CD4-positive, alpha-beta memory T cell (primary cell): Measurements from ENCODE around the gene TAF12. TPM values are rescaled to one million over a fixed set of nuclear protein-coding genes. Genes with fewer than 3 reads are reported as not detected.

ENCODE experiments used
- CTCF ChIA-PET: fragments of 350-600 bp; sonication (Branson Sonifier 250); formaldehyde crosslinking; loops from one replicate; lab custom pipeline; 2021; ENCODE audit warnings: inconsistent platforms; ENCODE audit not compliant: partially characterized antibody; lab: Charles Lee
- POLR2A ChIA-PET: fragments of 350-600 bp; sonication (Branson Sonifier 250); formaldehyde crosslinking; loops from one replicate; lab custom pipeline; 2021; ENCODE audit not compliant: partially characterized antibody; lab: Charles Lee
- DNase-seq, 5 donors: peaks; one replicate each; pipeline versions ENCODE4 v3.0.0 to v3.0.0-alpha.2; 2020 to 2022; ENCODE audit warnings: mixed read lengths in 1 of 5
- H3K27ac ChIP-seq: one replicate; pipeline ENCODE4 v1.7.0; 2013; ENCODE audit warnings: low read depth, low read length
- H3K27me3 ChIP-seq: 2 replicates; pipeline ENCODE4 v1.7.0; 2013; ENCODE audit warnings: mild to moderate bottlenecking, low read length, moderate library complexity; ENCODE audit not compliant: insufficient read depth
- H3K36me3 ChIP-seq: 2 replicates; pipeline ENCODE4 v1.7.0; 2013; ENCODE audit warnings: mild to moderate bottlenecking, low read length, moderate library complexity; ENCODE audit not compliant: insufficient read depth
- H3K4me1 ChIP-seq: 2 replicates; pipeline ENCODE4 v1.7.0; 2013; ENCODE audit warnings: mild to moderate bottlenecking, low read length, moderate library complexity; ENCODE audit not compliant: insufficient read depth
- H3K4me3 ChIP-seq, 2 donors: one replicate each; pipeline ENCODE4 v1.7.0; 2013; ENCODE audit warnings: low read length in 2 of 2, mild to moderate bottlenecking in 1 of 2
- H3K9me3 ChIP-seq, 2 donors: one replicate each; pipeline ENCODE4 v1.7.0; 2013; ENCODE audit warnings: low read length in 2 of 2, control low read depth in 1 of 2; ENCODE audit not compliant: control insufficient read depth in 1 of 2
- H3K27ac Mint-ChIP-seq, 7 donors: one replicate each; pipeline ENCODE4 v1.8.0; 2020 to 2021; ENCODE audit warnings: mixed read lengths in 7 of 7, mild to moderate bottlenecking in 6 of 7, inconsistent platforms in 3 of 7, moderate library complexity in 3 of 7
- H3K27me3 Mint-ChIP-seq, 2 donors: one replicate each; pipeline ENCODE4 v1.8.0; 2020 to 2021; ENCODE audit warnings: mixed read lengths in 2 of 2
- H3K36me3 Mint-ChIP-seq, 2 donors: one replicate each; pipeline ENCODE4 v1.8.0; 2020 to 2021; ENCODE audit warnings: mixed read lengths in 2 of 2, inconsistent platforms in 1 of 2, mild to moderate bottlenecking in 1 of 2
- H3K4me1 Mint-ChIP-seq, 4 donors: one replicate each; pipeline ENCODE4 v1.8.0; 2020 to 2021; ENCODE audit warnings: mixed read lengths in 4 of 4, mild to moderate bottlenecking in 1 of 4
- H3K4me3 Mint-ChIP-seq, 8 donors: one replicate each; pipeline ENCODE4 v1.8.0; 2020 to 2021; ENCODE audit warnings: mixed read lengths in 8 of 8, mild to moderate bottlenecking in 7 of 8, moderate library complexity in 6 of 8, inconsistent platforms in 3 of 8
- H3K9me3 Mint-ChIP-seq, 8 donors: one replicate each; pipeline ENCODE4 v1.8.0; 2020 to 2021; ENCODE audit warnings: mixed read lengths in 8 of 8, mild to moderate bottlenecking in 5 of 8, inconsistent platforms in 3 of 8, moderate library complexity in 1 of 8
- intact Hi-C: fragments of 100-400 bp; cut with micrococcal nuclease; formaldehyde crosslinking; loops from one replicate; pipeline ENCODE4 v1.15.1; 2023
- polyA plus RNA-seq, 2 donors: library from polyadenylated mRNA; unstranded; fragments of 300-500 nt; fragmentation: Illumina TruSeq; gene quantifications; one replicate each; pipeline ENCODE4 v1.2.3, GENCODE V29; 2021
- total RNA-seq, 2 experiments: library from RNA; stranded (reverse); gene quantifications; one replicate each; pipeline ENCODE4 v1.2.3, GENCODE V29; 2021

TAF12 gene
- total and polyA plus RNA-seq, 4 experiments from 2014 or later: 23.5 to 53.4 (median 38.7) TPM

GRCh38 chr1:28671254-28671780 is 28.4 kb upstream of the TAF12 start:
- no peaks in the 10 kb centered on the region for H3K9me3 ChIP-seq
- no peak for DNase-seq
- POLR2A ChIA-PET: interaction anchor here (0.9 to 7.8 kb wide), 5 partner anchors 23 to 510 kb away, joined by 3 to 202 read pairs (median 95); partner anchors contain the start of genes RNU11, SRSF4, TAF12 and YTHDF2
- peaks cover 21% of the 10 kb centered on the region for H3K4me1 ChIP-seq
- intact Hi-C loops: no loop called here
- no peak overlapping the region for H3K27ac ChIP-seq
- no peaks in the 10 kb centered on the region for H3K27me3 ChIP-seq
- Mint-ChIP-seq H3K9me3 (no peaks in the 10 kb centered on the region), H3K27me3 (no peaks in the 10 kb centered on the region), H3K27ac (peak overlapping the region in 1 of 7 donors; percentile 97), H3K4me1 (peaks cover 13 to 22% (median 17%) of the 10 kb centered on the region in 4 donors), H3K36me3 (peaks cover 0 to 12% of the 10 kb centered on the region in 2 donors), H3K4me3 (no peak overlapping the region)
- H3K36me3 ChIP-seq: no peaks in the 10 kb centered on the region
- H3K4me3 ChIP-seq: no peak overlapping the region
- CTCF ChIA-PET: interaction anchor here (0.9 to 2.2 kb wide), 2 partner anchors 65 to 88 kb away, joined by 4 to 11 read pairs; partner anchors contain the start of gene YTHDF2

GRCh38 chr1:28668956-28669723 is 26.3 kb upstream of the TAF12 start:
- Mint-ChIP-seq H3K9me3 (no peaks in the 10 kb centered on the region), H3K4me1 (peaks cover 13 to 26% (median 17%) of the 10 kb centered on the region in 4 donors), H3K4me3 (peak overlapping the region; percentile 92 to 97 (median 93)), H3K36me3 (peaks cover 0 to 8% of the 10 kb centered on the region in 2 donors), H3K27ac (peak overlapping the region; percentile 96 to 100 (median 98)), H3K27me3 (no peaks in the 10 kb centered on the region)
- no peaks in the 10 kb centered on the region for H3K27me3 ChIP-seq
- peak overlapping the region; percentile 88 for H3K27ac ChIP-seq
- CTCF ChIA-PET: interaction anchor here (1.1 to 2.6 kb wide), 8 partner anchors 14 to 87 kb away, joined by 3 to 29 read pairs (median 4); partner anchors contain the start of genes RNU11, TAF12 and YTHDF2
- H3K9me3 ChIP-seq: no peaks in the 10 kb centered on the region
- POLR2A ChIA-PET: interaction anchor here (0.9 to 7.8 kb wide), 27 partner anchors 8 to 513 kb away, joined by 3 to 202 read pairs (median 6); partner anchors contain the start of genes MED18, RCC1, RNU11 and SRSF4
- intact Hi-C loops: loop anchor here (1.0 to 5.0 kb wide), 6 partner anchors 21 to 513 kb away; partner anchors contain the start of genes RNU11, SRSF4, TAF12 and YTHDF2
- H3K4me1 ChIP-seq: peaks cover 21% of the 10 kb centered on the region
- peak in 2 of 5 donors; percentile 39 to 52 for DNase-seq
- no peaks in the 10 kb centered on the region for H3K36me3 ChIP-seq
- H3K4me3 ChIP-seq: peak overlapping the region; percentile 89 to 92

GRCh38 chr1:28668191-28668955 is 25.5 kb upstream of the TAF12 start, which contains the start of gene GMEB1:
GMEB1 (plus strand) TSS chr1:28668784; CDS start chr1:28683613, 14,829 bp downstream.
- CTCF ChIA-PET: interaction anchor here (0.7 to 2.6 kb wide), 11 partner anchors 13 to 115 kb away, joined by 3 to 29 read pairs (median 3); partner anchors contain the start of genes RNU11, TAF12 and YTHDF2
- POLR2A ChIA-PET: interaction anchor here (0.8 to 7.8 kb wide), 24 partner anchors 9 to 514 kb away, joined by 3 to 202 read pairs (median 6); partner anchors contain the start of genes MED18, RCC1, RNU11 and SRSF4
- H3K27ac Mint-ChIP-seq: peak within 1 kb of the TSS; percentile 98 to 100 (median 98)

GRCh38 chr1:28666806-28667205 is 23.9 kb upstream of the TAF12 start:
- H3K4me3 ChIP-seq: no peak overlapping the region
- Mint-ChIP-seq H3K9me3 (no peaks in the 10 kb centered on the region), H3K4me3 (peak overlapping the region in 2 of 8 donors; percentile 7 to 46), H3K4me1 (peaks cover 13 to 26% (median 18%) of the 10 kb centered on the region in 4 donors), H3K27ac (peak overlapping the region in 4 of 7 donors; percentile 41 to 85 (median 58)), H3K36me3 (peaks cover 0 to 8% of the 10 kb centered on the region in 2 donors), H3K27me3 (no peaks in the 10 kb centered on the region)
- no peak overlapping the region for H3K27ac ChIP-seq
- intact Hi-C loops: loop anchor here (5.0 kb wide), 1 partner anchor 515 kb away; the partner anchor contains the start of gene SRSF4
- H3K36me3 ChIP-seq: no peaks in the 10 kb centered on the region
- DNase-seq: no peak
- H3K9me3 ChIP-seq: no peaks in the 10 kb centered on the region
- no peaks in the 10 kb centered on the region for H3K27me3 ChIP-seq
- ChIA-PET CTCF (interaction anchor here (1.4 kb wide), 1 partner anchor 45 kb away, joined by 3 read pairs; no protein-coding TSS in a partner anchor), POLR2A (interaction anchor here (1.5 to 7.8 kb wide), 6 partner anchors 19 to 161 kb away, joined by 4 to 202 read pairs (median 62); partner anchors contain the start of genes RCC1, RNU11, TAF12 and TRNAU1AP)
- H3K4me1 ChIP-seq: peaks cover 21% of the 10 kb centered on the region

More at GRCh38 chr1:28668191-28668955, 25.5 kb upstream of the TAF12 start, which contains the start of gene GMEB1:
- Mint-ChIP-seq H3K9me3 (no peaks in the 10 kb centered on the region), H3K36me3 (peaks cover 0 to 8% of the 10 kb centered on the region in 2 donors), H3K4me3 (peak within 1 kb of the TSS; percentile 92 to 97 (median 93)), H3K4me1 (peaks cover 13 to 26% (median 18%) of the 10 kb centered on the region in 4 donors), H3K27me3 (no peaks in the 10 kb centered on the region)
- no peaks in the 10 kb centered on the region for H3K9me3 ChIP-seq
- H3K27me3 ChIP-seq: no peaks in the 10 kb centered on the region
- H3K4me3 ChIP-seq: peak within 1 kb of the TSS; percentile 89 to 92
- peak; percentile 79 to 86 (median 84) for DNase-seq
- peak within 1 kb of the TSS; percentile 88 for H3K27ac ChIP-seq
- intact Hi-C loops: loop anchor here (1.0 to 5.0 kb wide), 5 partner anchors 20 to 514 kb away; partner anchors contain the start of genes RNU11, SRSF4 and TAF12
- no peaks in the 10 kb centered on the region for H3K36me3 ChIP-seq
- peaks cover 21% of the 10 kb centered on the region for H3K4me1 ChIP-seq

- Mint-ChIP-seq H3K4me1 (peaks cover 6 to 16% (median 10%) of the 10 kb centered on the region in 4 donors), H3K9me3 (no peaks in the 10 kb centered on the region), H3K36me3 (peaks cover 0 to 3% of the 10 kb centered on the region in 2 donors), H3K27me3 (no peaks in the 10 kb centered on the region), H3K4me3 (no peak overlapping the region), H3K27ac (peak overlapping the region in 4 of 7 donors; percentile 45 to 74 (median 64))
- POLR2A ChIA-PET: interaction anchor here (0.9 kb wide), 1 partner anchor 15 kb away, joined by 3 read pairs; the partner anchor contains the start of gene RNU11
- Histone ChIP-seq H3K27ac (no peak overlapping the region), H3K9me3 (no peaks in the 10 kb centered on the region), H3K4me3 (no peak overlapping the region), H3K4me1 (peaks cover 13% of the 10 kb centered on the region), H3K36me3 (no peaks in the 10 kb centered on the region), H3K27me3 (no peaks in the 10 kb centered on the region)
- intact Hi-C loops: no loop called here
- DNase-seq: no peak
- CTCF ChIA-PET: interaction anchor here (0.5 kb wide), 1 partner anchor 9 kb away, joined by 3 read pairs; no protein-coding TSS in a partner anchor
Observed at GRCh38 chr1:28663871-28664470, 21.1 kb upstream of the TAF12 start.

- Mint-ChIP-seq H3K4me3 (no peak overlapping the region), H3K36me3 (no peaks in the 10 kb centered on the region), H3K9me3 (no peaks in the 10 kb centered on the region), H3K27me3 (no peaks in the 10 kb centered on the region), H3K4me1 (no peaks in the 10 kb centered on the region), H3K27ac (no peak overlapping the region)
- H3K36me3 ChIP-seq: no peaks in the 10 kb centered on the region
- intact Hi-C loops: no loop called here
- ChIA-PET POLR2A (interaction anchor here (1.6 to 2.0 kb wide), 3 partner anchors 8 to 13 kb away, joined by 4 to 10 read pairs (median 5); partner anchors contain the start of genes GMEB1, RNU11 and TAF12), CTCF (interaction anchor here (2.0 kb wide), 1 partner anchor 80 kb away, joined by 6 read pairs; the partner anchor contains the start of gene YTHDF2)
- no peaks in the 10 kb centered on the region for H3K9me3 ChIP-seq
- no peaks in the 10 kb centered on the region for H3K27me3 ChIP-seq
- H3K4me3 ChIP-seq: no peak overlapping the region
- no peak overlapping the region for H3K27ac ChIP-seq
- H3K4me1 ChIP-seq: no peaks in the 10 kb centered on the region
- DNase-seq: no peak
Observed at GRCh38 chr1:28656335-28656734, 13.5 kb upstream of the TAF12 start.
